ENCODE results near the gene SCNN1G. TPM values are rescaled to one million over a fixed set of nuclear protein-coding genes. Genes with fewer than 3 reads are reported as not detected.

Gene SCNN1G
- total RNA-seq, 8 experiments from 2014 or later: under 0.01 to 0.19 (median 0.10) TPM; not detected in 3

- ATAC-seq (replicated peaks in 6 of 8): no peak
- H3K4me3 ChIP-seq: no peak overlapping the region
- in situ Hi-C loops (cut with MboI; ENCODE audit: low pct_unique_long_range_greater_than_20kb in 2 of 9, low sequenced_read_pairs in 9 of 9, unreplicated experiment in 9 of 9): no loop called here
- H3K27ac ChIP-seq: no peak overlapping the region
- WGBS, 10 experiments: 40 to 80% (median 50%) methylated on average over 1 of the region's 1 CpG; no CpG with 5 or more reads in 5 of the 10 experiments
- no peaks in the 10 kb centered on the region for H3K4me1 ChIP-seq (replicated peaks in 1 of 2)
These were observed 25.5 kb upstream of the SCNN1G start for GRCh38 chr16:23156946-23157460.

- no peak overlapping the region for H3K27ac ChIP-seq
- no peaks in the 10 kb centered on the region for H3K4me1 ChIP-seq (replicated peaks in 1 of 2)
- ATAC-seq (replicated peaks in 6 of 8): no peak
- WGBS, 10 experiments: 78 to 100% (median 92%) methylated on average over 1 to 6 of the region's 6 CpGs; no CpG with 5 or more reads in 2 of the 10 experiments
- H3K4me3 ChIP-seq: no peak overlapping the region
- in situ Hi-C loops (cut with MboI; ENCODE audit: low pct_unique_long_range_greater_than_20kb in 2 of 9, low sequenced_read_pairs in 9 of 9, unreplicated experiment in 9 of 9): no loop called here
These were observed 24.4 kb upstream of the SCNN1G start for GRCh38 chr16:23158114-23158513.

- H3K27ac ChIP-seq: no peak overlapping the region
- no peaks in the 10 kb centered on the region for H3K4me1 ChIP-seq (replicated peaks in 1 of 2)
- no peak for ATAC-seq (replicated peaks in 6 of 8)
- H3K4me3 ChIP-seq: no peak overlapping the region
- 0 to 100% (median 70%) methylated on average over 1 to 3 of the region's 4 CpGs; no CpG with 5 or more reads in 1 of the 10 experiments for WGBS, 10 experiments
- in situ Hi-C loops (cut with MboI; ENCODE audit: low pct_unique_long_range_greater_than_20kb in 2 of 9, low sequenced_read_pairs in 9 of 9, unreplicated experiment in 9 of 9): no loop called here
These were observed 22.5 kb upstream of the SCNN1G start for GRCh38 chr16:23160082-23160481.

- H3K4me3 ChIP-seq: no peak overlapping the region
- no peak for ATAC-seq (replicated peaks in 6 of 8)
- in situ Hi-C loops (cut with MboI; ENCODE audit: low pct_unique_long_range_greater_than_20kb in 2 of 9, low sequenced_read_pairs in 9 of 9, unreplicated experiment in 9 of 9): no loop called here
- H3K4me1 ChIP-seq (replicated peaks in 1 of 2): no peaks in the 10 kb centered on the region
- WGBS, 10 experiments: 0 to 75% (median 50%) methylated on average over 1 to 3 of the region's 3 CpGs; no CpG with 5 or more reads in 4 of the 10 experiments
- H3K27ac ChIP-seq: no peak overlapping the region
These were observed 22.0 kb upstream of the SCNN1G start for GRCh38 chr16:23160574-23160973.

GRCh38 chr16:23163921-23164320 lies 18.6 kb upstream of the SCNN1G start:
- in situ Hi-C loops (cut with MboI; ENCODE audit: low pct_unique_long_range_greater_than_20kb in 2 of 9, low sequenced_read_pairs in 9 of 9, unreplicated experiment in 9 of 9): no loop called here
- no peak for ATAC-seq (replicated peaks in 6 of 8)
- no peak overlapping the region for H3K4me3 ChIP-seq
- 51 to 96% (median 82%) methylated on average over 2 of the region's 2 CpGs; no CpG with 5 or more reads in 2 of the 10 experiments for WGBS, 10 experiments
- no peaks in the 10 kb centered on the region for H3K4me1 ChIP-seq (replicated peaks in 1 of 2)
- no peak overlapping the region for H3K27ac ChIP-seq

- Histone ChIP-seq H3K4me1 (replicated peaks in 1 of 2) (no peaks in the 10 kb centered on the region), H3K4me3 (no peak overlapping the region), H3K27ac (no peak overlapping the region)
- no peak for ATAC-seq (replicated peaks in 6 of 8)
- WGBS, 10 experiments: 21 to 100% (median 91%) methylated on average over 2 to 4 of the region's 4 CpGs; no CpG with 5 or more reads in 2 of the 10 experiments
- in situ Hi-C loops (cut with MboI; ENCODE audit: low pct_unique_long_range_greater_than_20kb in 2 of 9, low sequenced_read_pairs in 9 of 9, unreplicated experiment in 9 of 9): no loop called here
These were observed 17.8 kb upstream of the SCNN1G start for GRCh38 chr16:23164736-23165135.

- in situ Hi-C loops (cut with MboI; ENCODE audit: low pct_unique_long_range_greater_than_20kb in 2 of 9, low sequenced_read_pairs in 9 of 9, unreplicated experiment in 9 of 9): no loop called here
- no peak overlapping the region for H3K4me3 ChIP-seq
- H3K4me1 ChIP-seq (replicated peaks in 1 of 2): peaks cover 0 to 4% of the 10 kb centered on the region in 2 donors
- 0 to 80% (median 43%) methylated on average over 1 to 3 of the region's 7 CpGs; no CpG with 5 or more reads in 4 of the 10 experiments for WGBS, 10 experiments
- no peak overlapping the region for H3K27ac ChIP-seq
- peak in 5 of 8 experiments; percentile 45 to 69 (median 51) for ATAC-seq (replicated peaks in 6 of 8)
These were observed 10.0 kb upstream of the SCNN1G start for GRCh38 chr16:23172583-23172982.

- Histone ChIP-seq H3K4me1 (replicated peaks in 1 of 2) (peaks cover 0 to 4% of the 10 kb centered on the region in 2 donors), H3K4me3 (no peak overlapping the region), H3K27ac (no peak overlapping the region)
- ATAC-seq (replicated peaks in 6 of 8): peak in 5 of 8 experiments; percentile 17 to 71 (median 40)
- WGBS, 10 experiments: 16 to 100% (median 70%) methylated on average over 1 to 3 of the region's 3 CpGs; no CpG with 5 or more reads in 2 of the 10 experiments
- in situ Hi-C loops (cut with MboI; ENCODE audit: low pct_unique_long_range_greater_than_20kb in 2 of 9, low sequenced_read_pairs in 9 of 9, unreplicated experiment in 9 of 9): no loop called here
These were observed 9.6 kb upstream of the SCNN1G start for GRCh38 chr16:23172994-23173393.

GRCh38 chr16:23174622-23175021 lies 7.9 kb upstream of the SCNN1G start:
- 10 to 50% (median 36%) methylated on average over 1 to 2 of the region's 2 CpGs; no CpG with 5 or more reads in 3 of the 10 experiments for WGBS, 10 experiments
- ATAC-seq (replicated peaks in 6 of 8): no peak
- peaks cover 0 to 4% of the 10 kb centered on the region in 2 donors for H3K4me1 ChIP-seq (replicated peaks in 1 of 2)
- H3K4me3 ChIP-seq: no peak overlapping the region
- in situ Hi-C loops (cut with MboI; ENCODE audit: low pct_unique_long_range_greater_than_20kb in 2 of 9, low sequenced_read_pairs in 9 of 9, unreplicated experiment in 9 of 9): loop anchor here in 7 of 9 experiments (25.0 kb wide), 3 partner anchors 238 to 863 kb away; no protein-coding TSS in a partner anchor
- no peak overlapping the region for H3K27ac ChIP-seq

- H3K27ac ChIP-seq: no peak overlapping the region
- no peak overlapping the region for H3K4me3 ChIP-seq
- peaks cover 0 to 4% of the 10 kb centered on the region in 2 donors for H3K4me1 ChIP-seq (replicated peaks in 1 of 2)
- no peak for ATAC-seq (replicated peaks in 6 of 8)
- in situ Hi-C loops (cut with MboI; ENCODE audit: low pct_unique_long_range_greater_than_20kb in 2 of 9, low sequenced_read_pairs in 9 of 9, unreplicated experiment in 9 of 9): loop anchor here in 7 of 9 experiments (25.0 kb wide), 3 partner anchors 237 to 862 kb away; no protein-coding TSS in a partner anchor
These were observed 6.9 kb upstream of the SCNN1G start for GRCh38 chr16:23175651-23176050.

GRCh38 chr16:23181506-23181905 lies 1.0 kb upstream of the SCNN1G start:
- 92 to 100% (median 100%) methylated on average over 2 of the region's 4 CpGs; no CpG with 5 or more reads in 7 of the 10 experiments for WGBS, 10 experiments
- ATAC-seq (replicated peaks in 6 of 8): no peak
- no peak overlapping the region for H3K4me3 ChIP-seq
- H3K4me1 ChIP-seq (replicated peaks in 1 of 2): peaks cover 0 to 3% of the 10 kb centered on the region in 2 donors
- no peak overlapping the region for H3K27ac ChIP-seq
- in situ Hi-C loops (cut with MboI; ENCODE audit: low pct_unique_long_range_greater_than_20kb in 2 of 9, low sequenced_read_pairs in 9 of 9, unreplicated experiment in 9 of 9): loop anchor here in 7 of 9 experiments (25.0 kb wide), 3 partner anchors 231 to 856 kb away; no protein-coding TSS in a partner anchor

- peak; percentile 96 to 99 (median 98) for ATAC-seq (replicated peaks in 6 of 8)
- Histone ChIP-seq H3K4me3 (peak overlapping the region; percentile 29 to 37 (median 34)), H3K27ac (no peak overlapping the region), H3K4me1 (replicated peaks in 1 of 2) (peaks cover 0 to 3% of the 10 kb centered on the region in 2 donors)
- in situ Hi-C loops (cut with MboI; ENCODE audit: low pct_unique_long_range_greater_than_20kb in 2 of 9, low sequenced_read_pairs in 9 of 9, unreplicated experiment in 9 of 9): loop anchor here in 7 of 9 experiments (25.0 kb wide), 3 partner anchors 230 to 855 kb away; no protein-coding TSS in a partner anchor
- 4 to 40% (median 12%) methylated on average over 1 to 15 of the region's 33 CpGs for WGBS, 10 experiments
These were observed 303 bp upstream of the SCNN1G start for GRCh38 chr16:23182206-23182678.

- in situ Hi-C loops (cut with MboI; ENCODE audit: low pct_unique_long_range_greater_than_20kb in 2 of 9, low sequenced_read_pairs in 9 of 9, unreplicated experiment in 9 of 9): loop anchor here in 7 of 9 experiments (25.0 kb wide), 3 partner anchors 229 to 854 kb away; no protein-coding TSS in a partner anchor
- WGBS, 10 experiments: 0 to 71% (median 42%) methylated on average over 1 to 4 of the region's 4 CpGs; no CpG with 5 or more reads in 6 of the 10 experiments
- Histone ChIP-seq H3K4me1 (replicated peaks in 1 of 2) (peaks cover 0 to 3% of the 10 kb centered on the region in 2 donors), H3K4me3 (no peak overlapping the region), H3K27ac (no peak overlapping the region)
- no peak for ATAC-seq (replicated peaks in 6 of 8)
These were observed 958 bp downstream of the SCNN1G start for GRCh38 chr16:23183543-23183862.
